Loucy (cell line): ENCODE measurements around the gene TRIM29.

Experiments
- CTCF ChIP-seq: fragments of 200-600 bp; sonication (generic); conservative IDR thresholded peaks from 2 replicates; pipeline ENCODE4 v1.5.1; 2014; ENCODE audit warnings: mild to moderate bottlenecking, antibody characterized with exemption, low read length
- EZH2phosphoT487 ChIP-seq: fragments of 200-600 bp; IDR thresholded peaks from 2 replicates; pipeline ENCODE4 v1.6.1; 2018; ENCODE audit warnings: antibody characterized with exemption, mild to moderate bottlenecking, moderate library complexity, borderline replicate concordance

- TF ChIP-seq CTCF (no peak), EZH2phosphoT487 (no peak)
These were observed 30.4 kb upstream of the TRIM29 start for GRCh38 chr11:120168108-120168959.
